HepG2 (cell line): ENCODE measurements around the gene SINHCAF. TPM values are rescaled to one million over a fixed set of nuclear protein-coding genes. Genes with fewer than 3 reads are reported as not detected.

Experiments
- BHLHE40 ChIP-seq: IDR thresholded peaks from 2 replicates; pipeline ENCODE4 v1.6.1; 2011; ENCODE audit warnings: low read length, improper control_type of control experiment
- CHCHD3 ChIP-seq: sonication (generic); formaldehyde crosslinking; IDR thresholded peaks from 2 replicates; pipeline ENCODE4 v1.8.0; 2022; ENCODE audit warnings: mild to moderate bottlenecking, missing genetic modification reagents, moderate library complexity
- MYC ChIP-seq: sonication (generic); formaldehyde crosslinking; IDR thresholded peaks from 2 replicates; pipeline ENCODE4 v1.9.0; 2021; ENCODE audit warnings: missing genetic modification reagents, borderline replicate concordance
- POLR2A ChIP-seq, 2 experiments: IDR thresholded peaks; 2 replicates each; pipeline ENCODE4 v1.6.1; 2011; ENCODE audit warnings: low read depth in 2 of 2, low read length in 2 of 2, mild to moderate bottlenecking in 1 of 2, moderate library complexity in 1 of 2; ENCODE audit not compliant: insufficient read depth in 1 of 2
- ZBED4 ChIP-seq: sonication (generic); formaldehyde crosslinking; IDR thresholded peaks from 2 replicates; pipeline ENCODE4 v1.4.0; 2020; ENCODE audit warnings: missing genetic modification reagents, borderline replicate concordance
- ZBTB2 ChIP-seq: sonication (generic); formaldehyde crosslinking; IDR thresholded peaks from 2 replicates; pipeline ENCODE4 v1.8.0; 2022; ENCODE audit warnings: low read depth, missing genetic modification reagents
- ZMYM2 ChIP-seq: sonication (generic); formaldehyde crosslinking; IDR thresholded peaks from 2 replicates; pipeline ENCODE4 v1.8.0; 2022; ENCODE audit warnings: mild to moderate bottlenecking, missing genetic modification reagents
- ZNF256 ChIP-seq: sonication (generic); formaldehyde crosslinking; conservative IDR thresholded peaks from 2 replicates; pipeline ENCODE4 v1.4.0; 2020; ENCODE audit warnings: missing genetic modification reagents
- ZNF451 ChIP-seq: sonication (generic); formaldehyde crosslinking; IDR thresholded peaks from 2 replicates; pipeline ENCODE4 v1.5.0; 2020; ENCODE audit warnings: mild to moderate bottlenecking, missing genetic modification reagents
- ZNF563 ChIP-seq: sonication (generic); formaldehyde crosslinking; IDR thresholded peaks from 2 replicates; pipeline ENCODE4 v1.8.0; 2022; ENCODE audit warnings: mild to moderate bottlenecking, moderate library complexity, missing genetic modification reagents
- polyA plus RNA-seq, 8 experiments: library from polyadenylated mRNA; depleted of rRNA in 3 of 8; stranded (reverse) in 7 of 8; unstranded in 1 of 8; fragments of >200 nt; fragmentation: Illumina TruSeq in 4 of 8; extraction: Trizol in 4 of 8; gene quantifications; 2 replicates each; pipeline versions ENCODE4 v1.2.1 to v1.2.3, GENCODE V29; 2011 to 2016; ENCODE audit warnings: low read depth in 4 of 8, missing spikeins in 1 of 8, mixed read lengths in 1 of 8; ENCODE audit not compliant: insufficient read depth in 1 of 8
- total RNA-seq, 5 experiments: library from RNA; depleted of rRNA; stranded (reverse); fragments of >200 nt; fragmentation: Illumina TruSeq; extraction: Trizol; gene quantifications; 2 replicates each; pipeline ENCODE4 v1.2.3, GENCODE V29; 2016; ENCODE audit warnings: low read depth in 1 of 5
- TF ChIP-seq, protein P1 (sequence below): sonication (generic); formaldehyde crosslinking; IDR thresholded peaks from 2 replicates; pipeline ENCODE4 v1.4.0; 2020; ENCODE audit warnings: missing genetic modification reagents
- TF ChIP-seq, protein P2 (sequence below): sonication (generic); formaldehyde crosslinking; IDR thresholded peaks from 2 replicates; pipeline ENCODE4 v1.4.0; 2020; ENCODE audit warnings: missing genetic modification reagents
- TF ChIP-seq, protein P3 (sequence below): sonication (generic); formaldehyde crosslinking; IDR thresholded peaks from 2 replicates; pipeline ENCODE4 v1.4.0; 2020; ENCODE audit warnings: missing genetic modification reagents

The SINHCAF gene
- total and polyA plus RNA-seq, 2 of the 13 experiments (the other 11 are each of a cell fraction or from before 2014, with no cell fraction given), result 54.6 to 97.8 TPM

DNA sequence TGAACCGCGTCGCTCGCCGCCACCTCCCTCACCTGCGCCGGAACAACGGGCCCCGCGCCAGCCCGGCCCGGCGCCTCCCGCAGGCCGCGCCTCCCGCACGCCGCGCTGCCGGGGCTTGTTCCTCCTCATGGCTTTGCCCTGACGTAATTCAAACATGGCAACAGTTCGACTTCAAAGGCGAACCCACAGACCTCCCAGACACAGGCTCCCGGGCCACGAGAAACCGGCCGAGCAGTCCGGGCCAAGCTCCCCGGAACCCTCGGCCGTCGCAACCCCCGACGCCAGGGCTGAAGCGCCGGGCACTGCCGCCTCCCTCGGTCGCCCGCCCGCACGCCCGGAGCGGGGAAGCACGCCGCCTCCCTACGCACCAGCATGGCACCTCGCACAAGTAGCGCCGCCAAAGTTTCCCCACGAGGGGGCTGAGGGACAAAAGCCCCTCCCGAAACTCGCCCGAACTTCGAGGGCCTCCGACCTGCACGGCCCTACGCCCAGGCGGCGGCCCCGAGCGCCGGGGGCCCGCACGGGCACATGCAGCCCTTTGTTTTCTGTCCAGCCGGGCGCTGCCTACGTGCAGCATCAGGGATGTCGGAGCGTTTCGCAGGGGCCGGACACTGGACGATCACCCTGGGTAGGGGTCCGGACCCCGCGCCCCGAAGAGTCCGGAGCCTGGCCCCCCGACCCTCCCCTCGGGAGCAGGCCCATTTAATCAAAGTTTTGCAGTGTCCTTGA is 1.7 kb downstream of the SINHCAF start (continued):
- TF ChIP-seq, protein P1, sequence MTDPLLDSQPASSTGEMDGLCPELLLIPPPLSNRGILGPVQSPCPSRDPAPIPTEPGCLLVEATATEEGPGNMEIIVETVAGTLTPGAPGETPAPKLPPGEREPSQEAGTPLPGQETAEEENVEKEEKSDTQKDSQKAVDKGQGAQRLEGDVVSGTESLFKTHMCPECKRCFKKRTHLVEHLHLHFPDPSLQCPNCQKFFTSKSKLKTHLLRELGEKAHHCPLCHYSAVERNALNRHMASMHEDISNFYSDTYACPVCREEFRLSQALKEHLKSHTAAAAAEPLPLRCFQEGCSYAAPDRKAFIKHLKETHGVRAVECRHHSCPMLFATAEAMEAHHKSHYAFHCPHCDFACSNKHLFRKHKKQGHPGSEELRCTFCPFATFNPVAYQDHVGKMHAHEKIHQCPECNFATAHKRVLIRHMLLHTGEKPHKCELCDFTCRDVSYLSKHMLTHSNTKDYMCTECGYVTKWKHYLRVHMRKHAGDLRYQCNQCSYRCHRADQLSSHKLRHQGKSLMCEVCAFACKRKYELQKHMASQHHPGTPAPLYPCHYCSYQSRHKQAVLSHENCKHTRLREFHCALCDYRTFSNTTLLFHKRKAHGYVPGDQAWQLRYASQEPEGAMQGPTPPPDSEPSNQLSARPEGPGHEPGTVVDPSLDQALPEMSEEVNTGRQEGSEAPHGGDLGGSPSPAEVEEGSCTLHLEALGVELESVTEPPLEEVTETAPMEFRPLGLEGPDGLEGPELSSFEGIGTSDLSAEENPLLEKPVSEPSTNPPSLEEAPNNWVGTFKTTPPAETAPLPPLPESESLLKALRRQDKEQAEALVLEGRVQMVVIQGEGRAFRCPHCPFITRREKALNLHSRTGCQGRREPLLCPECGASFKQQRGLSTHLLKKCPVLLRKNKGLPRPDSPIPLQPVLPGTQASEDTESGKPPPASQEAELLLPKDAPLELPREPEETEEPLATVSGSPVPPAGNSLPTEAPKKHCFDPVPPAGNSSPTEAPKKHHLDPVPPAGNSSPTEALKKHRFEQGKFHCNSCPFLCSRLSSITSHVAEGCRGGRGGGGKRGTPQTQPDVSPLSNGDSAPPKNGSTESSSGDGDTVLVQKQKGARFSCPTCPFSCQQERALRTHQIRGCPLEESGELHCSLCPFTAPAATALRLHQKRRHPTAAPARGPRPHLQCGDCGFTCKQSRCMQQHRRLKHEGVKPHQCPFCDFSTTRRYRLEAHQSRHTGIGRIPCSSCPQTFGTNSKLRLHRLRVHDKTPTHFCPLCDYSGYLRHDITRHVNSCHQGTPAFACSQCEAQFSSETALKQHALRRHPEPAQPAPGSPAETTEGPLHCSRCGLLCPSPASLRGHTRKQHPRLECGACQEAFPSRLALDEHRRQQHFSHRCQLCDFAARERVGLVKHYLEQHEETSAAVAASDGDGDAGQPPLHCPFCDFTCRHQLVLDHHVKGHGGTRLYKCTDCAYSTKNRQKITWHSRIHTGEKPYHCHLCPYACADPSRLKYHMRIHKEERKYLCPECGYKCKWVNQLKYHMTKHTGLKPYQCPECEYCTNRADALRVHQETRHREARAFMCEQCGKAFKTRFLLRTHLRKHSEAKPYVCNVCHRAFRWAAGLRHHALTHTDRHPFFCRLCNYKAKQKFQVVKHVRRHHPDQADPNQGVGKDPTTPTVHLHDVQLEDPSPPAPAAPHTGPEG (CRISPR knock-in tag), result peak; percentile 95
- TF ChIP-seq, protein P2, sequence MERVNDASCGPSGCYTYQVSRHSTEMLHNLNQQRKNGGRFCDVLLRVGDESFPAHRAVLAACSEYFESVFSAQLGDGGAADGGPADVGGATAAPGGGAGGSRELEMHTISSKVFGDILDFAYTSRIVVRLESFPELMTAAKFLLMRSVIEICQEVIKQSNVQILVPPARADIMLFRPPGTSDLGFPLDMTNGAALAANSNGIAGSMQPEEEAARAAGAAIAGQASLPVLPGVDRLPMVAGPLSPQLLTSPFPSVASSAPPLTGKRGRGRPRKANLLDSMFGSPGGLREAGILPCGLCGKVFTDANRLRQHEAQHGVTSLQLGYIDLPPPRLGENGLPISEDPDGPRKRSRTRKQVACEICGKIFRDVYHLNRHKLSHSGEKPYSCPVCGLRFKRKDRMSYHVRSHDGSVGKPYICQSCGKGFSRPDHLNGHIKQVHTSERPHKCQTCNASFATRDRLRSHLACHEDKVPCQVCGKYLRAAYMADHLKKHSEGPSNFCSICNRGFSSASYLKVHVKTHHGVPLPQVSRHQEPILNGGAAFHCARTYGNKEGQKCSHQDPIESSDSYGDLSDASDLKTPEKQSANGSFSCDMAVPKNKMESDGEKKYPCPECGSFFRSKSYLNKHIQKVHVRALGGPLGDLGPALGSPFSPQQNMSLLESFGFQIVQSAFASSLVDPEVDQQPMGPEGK (CRISPR knock-in tag), result peak; percentile 80
- TF ChIP-seq ZNF563 (CRISPR knock-in tag) (peak; percentile 61; the same call in 1 of the 2 replicates), BHLHE40 (0 out of 2 replicates have a peak, but pooled peaks have one; percentile 11), ZBTB2 (CRISPR knock-in tag) (0 out of 2 replicates have a peak, but pooled peaks have one; percentile 37), ZNF256 (CRISPR knock-in tag) (0 out of 2 replicates have a peak, but pooled peaks have one; percentile 62), POLR2A (IDR thresholded peaks at IDR 0.05; ENCODE audit: insufficient read depth in 1 of 2, low read depth in 2 of 2, low read length in 2 of 2) (peak in 1 of 2 experiments; percentile 76; a peak in 3 of 4 replicates), CHCHD3 (CRISPR knock-in tag) (0 out of 2 replicates have a peak, but pooled peaks have one; percentile 77), ZNF451 (0 out of 2 replicates have a peak, but pooled peaks have one; percentile 46), ZBED4 (CRISPR knock-in tag) (peak; percentile 15; the same call in 1 of the 2 replicates), MYC (CRISPR knock-in tag) (peak; percentile 65), ZMYM2 (CRISPR knock-in tag) (no peak)
- TF ChIP-seq, protein P3, sequence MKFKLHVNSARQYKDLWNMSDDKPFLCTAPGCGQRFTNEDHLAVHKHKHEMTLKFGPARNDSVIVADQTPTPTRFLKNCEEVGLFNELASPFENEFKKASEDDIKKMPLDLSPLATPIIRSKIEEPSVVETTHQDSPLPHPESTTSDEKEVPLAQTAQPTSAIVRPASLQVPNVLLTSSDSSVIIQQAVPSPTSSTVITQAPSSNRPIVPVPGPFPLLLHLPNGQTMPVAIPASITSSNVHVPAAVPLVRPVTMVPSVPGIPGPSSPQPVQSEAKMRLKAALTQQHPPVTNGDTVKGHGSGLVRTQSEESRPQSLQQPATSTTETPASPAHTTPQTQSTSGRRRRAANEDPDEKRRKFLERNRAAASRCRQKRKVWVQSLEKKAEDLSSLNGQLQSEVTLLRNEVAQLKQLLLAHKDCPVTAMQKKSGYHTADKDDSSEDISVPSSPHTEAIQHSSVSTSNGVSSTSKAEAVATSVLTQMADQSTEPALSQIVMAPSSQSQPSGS (CRISPR knock-in tag), result peak; percentile 90
